DMS79 treated with DMSO at 0.1 percent for 48 hours (cell line): ENCODE measurements around the gene FRYL.
"Not testable (repeated sequence)": the region's sequence is repeated elsewhere in the genome, so short reads cannot be mapped to it uniquely, and the experiment has no call there.

Experiments used
- DNase-seq: peaks from one replicate; lab custom pipeline; 2025; lab: John Stamatoyannopoulos, UW

FRYL gene

GRCh38 chr4:48779998-48780864 is at the start of gene FRYL:
FRYL (minus strand) TSS chr4:48780279; CDS start chr4:48634410, 145,869 bp downstream.
- DNase-seq, result peak; percentile 99

GRCh38 chr4:48827622-48828021 is 47.5 kb upstream of the FRYL start:
- DNase-seq, result no peak

GRCh38 chr4:48821431-48821830 is 41.4 kb upstream of the FRYL start:
- DNase-seq, result not testable (repeated sequence)

- DNase-seq, result no peak
Measured at GRCh38 chr4:48816971-48817370, 36.9 kb upstream of the FRYL start.

- DNase-seq, result not testable (repeated sequence)
Measured at GRCh38 chr4:48816297-48816696, 36.2 kb upstream of the FRYL start.

- DNase-seq, result no peak
Measured at GRCh38 chr4:48815483-48815882, 35.4 kb upstream of the FRYL start.

GRCh38 chr4:48813964-48814363 is 33.9 kb upstream of the FRYL start:
- DNase-seq, result peak; percentile 3

- DNase-seq, result no peak
Measured at GRCh38 chr4:48812866-48813265, 32.8 kb upstream of the FRYL start.

GRCh38 chr4:48804584-48805301 is 24.7 kb upstream of the FRYL start:
- no peak for DNase-seq

GRCh38 chr4:48801016-48801715 is 21.1 kb upstream of the FRYL start:
- DNase-seq, result no peak

GRCh38 chr4:48800155-48800554 is 20.1 kb upstream of the FRYL start:
- not testable (repeated sequence) for DNase-seq

GRCh38 chr4:48799157-48799556 is 19.1 kb upstream of the FRYL start:
- no peak for DNase-seq

GRCh38 chr4:48798117-48798516 is 18.0 kb upstream of the FRYL start:
- DNase-seq, result no peak

- no peak for DNase-seq
Measured at GRCh38 chr4:48796927-48797679, 17.0 kb upstream of the FRYL start.

- no peak for DNase-seq
Measured at GRCh38 chr4:48796191-48796926, 16.3 kb upstream of the FRYL start.

GRCh38 chr4:48795108-48795507 is 15.0 kb upstream of the FRYL start:
- DNase-seq, result no peak

GRCh38 chr4:48792348-48793006 is 12.4 kb upstream of the FRYL start:
- DNase-seq, result no peak

GRCh38 chr4:48791313-48791712 is 11.2 kb upstream of the FRYL start:
- no peak for DNase-seq

- DNase-seq, result no peak
Measured at GRCh38 chr4:48790561-48790960, 10.5 kb upstream of the FRYL start.

GRCh38 chr4:48787056-48787455 is 7.0 kb upstream of the FRYL start:
- no peak for DNase-seq

GRCh38 chr4:48786549-48786948 is 6.5 kb upstream of the FRYL start:
- DNase-seq, result no peak
